KOPT-K1 (cell line): ENCODE measurements around the gene RAD54L.
"Not testable (repeated sequence)": the region's sequence is repeated elsewhere in the genome, so short reads cannot be mapped to it uniquely, and the experiment has no call there.

Source experiments
- H3K27ac ChIP-seq: fragments of 200-600 bp; sonication (generic); 2 replicates; pipeline ENCODE4 v1.5.1; 2016; ENCODE audit warnings: antibody characterized with exemption, mild to moderate bottlenecking, low read depth, low read length; ENCODE audit not compliant: poor library complexity, severe bottlenecking
- H3K36me3 ChIP-seq: fragments of 200-600 bp; sonication (generic); 2 replicates; pipeline ENCODE4 v1.5.1; 2017; ENCODE audit warnings: antibody characterized with exemption, mild to moderate bottlenecking, low read length, moderate library complexity; ENCODE audit not compliant: insufficient read depth
- H3K9me3 ChIP-seq: fragments of 200-600 bp; sonication (generic); 2 replicates; pipeline ENCODE4 v1.5.1; 2017; ENCODE audit warnings: antibody characterized with exemption, low read length, mild to moderate bottlenecking; ENCODE audit not compliant: insufficient read depth, poor library complexity, severe bottlenecking

Gene RAD54L

DNA sequence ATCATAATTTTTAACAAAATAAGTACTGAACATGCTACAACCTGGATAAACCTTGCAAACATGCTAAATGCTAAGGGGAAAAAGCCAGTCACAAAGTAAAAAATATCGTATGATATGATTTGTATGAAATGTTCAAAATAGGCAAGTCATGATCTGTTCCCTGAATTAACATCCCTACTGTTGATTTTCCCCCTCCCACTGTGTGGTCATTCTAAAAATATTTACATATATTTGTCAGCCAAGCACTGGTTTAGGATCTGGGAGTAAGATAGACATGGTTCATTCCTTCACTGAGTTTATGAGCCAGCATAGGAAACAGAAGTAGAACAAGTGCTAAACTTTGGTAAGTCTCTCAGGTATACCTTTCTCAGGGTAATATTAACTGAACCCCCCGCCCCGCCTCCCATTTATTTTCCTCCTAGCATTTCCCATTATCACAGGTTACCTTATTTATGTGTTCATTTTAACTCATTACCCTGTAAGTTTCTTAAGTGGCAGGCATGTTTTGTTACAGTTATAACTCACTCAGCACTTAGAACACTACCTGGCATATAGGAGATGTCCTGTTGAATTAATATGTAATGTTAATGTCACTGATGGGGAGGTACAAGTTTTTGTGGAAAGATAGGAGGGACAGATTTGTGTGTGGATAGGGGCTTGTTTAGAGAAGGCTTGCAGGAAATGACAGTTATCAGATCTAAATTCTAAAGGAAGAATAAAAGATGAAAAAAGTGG lies 68.3 kb downstream of the RAD54L start:
- H3K36me3 ChIP-seq = peaks cover 67% of the 10 kb centered on the region
- H3K9me3 ChIP-seq = no peaks in the 10 kb centered on the region
- H3K27ac ChIP-seq = no peak overlapping the region

DNA sequence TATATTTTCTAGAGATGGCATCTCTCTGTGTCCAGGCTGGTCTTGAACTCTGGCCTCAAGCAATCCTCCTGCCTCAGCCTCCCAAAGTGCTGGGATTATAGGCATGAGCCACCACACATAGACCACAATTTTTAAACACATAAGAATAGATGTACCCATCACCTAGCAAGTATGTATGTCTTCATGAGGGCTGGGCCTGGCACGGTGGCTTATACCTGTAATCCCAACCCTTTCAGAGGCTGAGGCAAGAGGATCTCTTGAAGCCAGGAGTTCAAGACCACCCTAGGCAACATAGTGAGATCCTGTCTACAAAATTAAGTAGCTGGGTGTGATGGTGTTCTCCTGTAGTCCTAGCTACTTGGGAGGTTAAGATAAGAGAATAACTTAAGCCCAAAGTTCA lies 69.8 kb downstream of the RAD54L start:
- peaks cover 52% of the 10 kb centered on the region for H3K36me3 ChIP-seq
- no peak overlapping the region for H3K27ac ChIP-seq
- no peaks in the 10 kb centered on the region for H3K9me3 ChIP-seq

DNA sequence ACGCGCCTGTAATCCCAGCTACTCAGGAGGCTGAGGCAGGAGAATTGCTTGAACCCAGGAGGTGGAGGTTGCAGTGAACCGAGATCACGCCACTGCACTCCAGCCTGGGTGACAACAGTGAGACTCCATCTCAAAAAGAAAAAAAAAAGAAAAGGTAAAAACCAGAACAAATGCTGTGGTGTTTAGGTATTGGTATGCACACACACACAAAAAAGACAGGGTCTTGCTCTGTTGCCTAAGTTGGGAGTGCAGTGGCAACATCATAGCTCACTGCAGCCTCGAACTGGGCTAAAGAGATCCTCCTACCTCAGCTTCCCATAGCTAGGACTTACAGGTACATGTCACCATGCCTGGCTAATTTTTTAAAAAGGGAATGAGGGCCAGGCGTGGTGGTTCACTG lies 71.7 kb downstream of the RAD54L start:
- not testable (repeated sequence) for H3K9me3 ChIP-seq, H3K27ac ChIP-seq
- peaks cover 33% of the 10 kb centered on the region for H3K36me3 ChIP-seq

DNA sequence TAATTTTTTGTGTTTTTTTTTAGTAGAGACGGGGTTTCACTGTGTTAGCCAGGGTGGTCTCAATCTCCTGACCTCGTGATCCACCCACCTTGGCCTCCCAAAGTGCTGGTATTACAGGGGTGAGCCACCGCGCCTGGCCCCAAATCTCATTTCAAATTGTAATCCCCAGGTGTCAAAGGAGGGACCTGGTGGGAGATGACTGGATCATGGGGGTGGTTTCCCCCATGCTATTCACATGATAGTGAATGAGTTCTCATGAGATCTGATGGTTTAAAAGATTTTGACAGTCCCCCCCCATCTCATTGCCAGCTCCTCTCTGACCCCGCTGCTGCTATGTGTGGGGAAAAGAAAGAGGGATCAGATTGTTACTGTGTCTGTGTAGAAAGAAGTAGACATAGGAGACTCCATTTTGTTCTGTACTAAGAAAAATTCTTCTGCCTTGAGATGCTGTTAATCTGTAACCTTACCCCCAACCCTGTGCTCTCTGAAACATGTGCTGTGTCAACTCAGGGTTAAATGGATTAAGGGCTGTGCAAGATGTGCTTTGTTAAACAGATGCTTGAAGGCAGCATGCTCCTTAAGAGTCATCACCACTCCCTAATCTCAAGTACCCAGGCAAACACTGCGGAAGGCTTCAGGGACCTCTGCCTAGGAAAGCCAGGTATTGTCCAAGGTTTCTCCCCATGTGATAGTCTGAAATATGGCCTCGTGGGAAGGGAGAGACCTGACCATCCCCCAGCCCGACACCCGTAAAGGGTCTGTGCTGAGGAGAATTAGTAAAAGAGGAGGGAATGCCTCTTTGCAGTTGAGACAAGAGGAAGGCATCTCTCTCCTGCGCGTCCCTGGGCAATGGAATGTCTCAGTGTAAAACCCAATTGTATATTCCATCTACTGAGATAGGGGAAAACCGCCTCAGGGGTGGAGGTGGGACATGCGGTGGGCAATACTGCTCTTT lies 72.7 kb downstream of the RAD54L start:
- not testable (repeated sequence) for H3K27ac ChIP-seq, H3K9me3 ChIP-seq
- peaks cover 24% of the 10 kb centered on the region for H3K36me3 ChIP-seq

DNA sequence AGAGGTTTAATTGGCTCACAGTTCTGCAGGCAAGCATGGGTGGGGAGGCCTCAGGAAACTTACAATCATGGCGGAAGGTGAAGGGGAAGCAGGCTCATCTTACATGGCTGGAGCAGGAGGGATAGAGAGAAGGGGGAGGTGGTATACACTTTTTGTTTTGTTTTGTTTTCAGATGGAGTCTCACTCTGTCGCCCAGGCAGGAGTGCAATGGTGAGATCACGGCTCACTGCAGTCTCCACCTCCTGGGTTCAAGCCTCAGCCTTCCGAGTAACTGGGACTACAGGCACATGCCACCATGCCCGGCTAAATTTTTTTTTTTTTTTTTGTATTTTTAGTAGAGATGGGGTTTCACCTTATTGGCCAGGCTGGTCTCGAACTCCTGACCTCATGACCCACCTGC lies 74.6 kb downstream of the RAD54L start:
- H3K9me3 ChIP-seq, H3K27ac ChIP-seq, H3K36me3 ChIP-seq: not testable (repeated sequence)

DNA sequence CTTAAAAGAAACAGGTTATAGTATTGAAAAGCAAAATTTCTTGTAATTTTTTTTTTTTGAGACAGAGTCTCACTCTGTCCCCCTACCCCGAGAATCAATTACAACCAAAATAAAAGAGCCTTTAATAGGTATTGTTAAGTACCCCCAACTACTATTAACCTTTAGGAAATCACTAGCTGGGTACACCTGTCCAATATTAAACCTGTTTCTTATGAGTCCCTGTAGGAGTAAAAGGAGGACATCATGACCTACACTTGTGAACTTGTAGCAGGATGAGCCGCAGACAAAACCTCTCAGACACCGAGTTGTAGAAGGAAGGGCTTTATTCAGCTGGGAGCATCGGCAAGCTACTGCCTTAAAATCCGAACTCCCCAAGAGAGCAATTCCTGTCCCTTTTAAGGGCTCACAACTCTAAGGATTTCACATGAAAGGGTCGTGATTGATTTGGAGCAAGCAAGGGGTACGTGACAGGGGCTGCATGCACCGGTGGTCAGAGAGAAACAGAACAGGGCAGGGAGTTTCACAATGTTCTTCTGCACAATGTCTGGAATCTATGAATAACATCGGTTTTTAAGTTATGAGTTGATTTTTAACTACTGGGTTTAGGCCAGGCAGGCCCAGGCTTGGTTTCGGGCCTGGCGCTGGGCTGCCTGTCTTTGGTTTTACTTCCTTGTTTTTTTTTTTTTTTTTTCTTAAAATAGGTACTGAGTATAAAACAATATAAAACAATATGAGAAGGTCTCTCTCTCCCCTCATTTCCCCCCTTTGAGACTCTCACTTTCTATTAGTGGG lies 77.9 kb downstream of the RAD54L start:
- H3K27ac ChIP-seq = not testable (repeated sequence)

More for the DNA sequence above, 77.9 kb downstream of the RAD54L start:
- H3K36me3 ChIP-seq, H3K9me3 ChIP-seq: not testable (repeated sequence)
